ENCODE data around the gene TUBA3E. TPM values are rescaled to one million over a fixed set of nuclear protein-coding genes. Genes with fewer than 3 reads are reported as not detected.
"Not testable (repeated sequence)": the region's sequence is repeated elsewhere in the genome, so short reads cannot be mapped to it uniquely, and the experiment has no call there.

Gene TUBA3E
- polyA plus RNA-seq, 1 donor from 2014 or later: not detected

DNA sequence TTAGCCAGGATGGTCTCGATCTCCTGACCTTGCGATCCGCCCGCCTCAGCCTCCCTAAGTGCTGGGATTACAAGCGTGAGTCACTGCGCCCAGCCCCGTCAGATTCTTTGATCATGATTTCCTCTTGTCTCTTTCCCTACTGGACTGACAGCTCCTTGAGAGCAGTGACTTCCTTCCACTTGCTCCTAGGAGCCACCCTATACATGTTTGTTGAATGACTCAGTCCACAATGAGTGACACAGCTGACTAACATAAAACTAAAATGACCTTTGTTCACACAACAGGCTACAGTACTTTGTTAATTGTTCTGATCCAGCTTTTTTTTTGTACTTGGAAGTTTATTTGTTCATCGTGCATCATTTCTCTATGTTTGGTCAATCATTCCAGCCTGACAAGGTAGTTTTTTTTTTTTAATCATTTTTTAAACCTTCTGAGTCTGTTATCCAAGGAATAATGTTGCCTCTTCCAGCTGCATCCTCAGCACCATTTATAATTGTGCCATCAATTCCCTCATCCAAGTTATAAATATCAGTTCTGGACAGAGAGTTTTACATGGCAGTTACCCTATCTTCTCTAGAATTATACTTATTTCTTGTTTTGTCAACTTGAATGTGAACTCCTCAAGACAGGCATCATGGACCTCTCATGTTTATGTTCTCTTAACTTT lies 42.9 kb upstream of the TUBA3E start:
- H2AFZ ChIP-seq (ENCODE audit: low read depth, low read length): no peak overlapping the region
- H4K20me1 ChIP-seq (ENCODE audit: insufficient read depth): no peaks in the 10 kb centered on the region
- H3K36me3 ChIP-seq (ENCODE audit: insufficient read depth, low read length): no peaks in the 10 kb centered on the region
- H3K9me2 ChIP-seq (ENCODE audit: insufficient read depth, low read length): no peaks in the 10 kb centered on the region
- no peak overlapping the region for H3K4me2 ChIP-seq (ENCODE audit: low read length)
- no peak overlapping the region for H3K4me3 ChIP-seq (ENCODE audit: low read length)
- no peaks in the 10 kb centered on the region for H3K27me3 ChIP-seq (ENCODE audit: insufficient read depth, low read depth, low read length)
- H3K27ac ChIP-seq (ENCODE audit: low read length): no peak overlapping the region
- no peaks in the 10 kb centered on the region for H3K9me3 ChIP-seq (ENCODE audit: low read length)
- no peaks in the 10 kb centered on the region for H3K79me2 ChIP-seq (replicated peaks; ENCODE audit: insufficient read depth, low read length)
- TF ChIP-seq SMC3 (conservative IDR thresholded peaks at IDR 0.05; ENCODE audit: poor library complexity) (no peak), MXI1 (conservative IDR thresholded peaks at IDR 0.05; ENCODE audit: poor library complexity, severe bottlenecking) (no peak), TAF1 (IDR thresholded peaks at IDR 0.05; ENCODE audit: low read depth) (no peak), POLR2AphosphoS5 (IDR thresholded peaks at IDR 0.05) (no peak), EZH2 (IDR thresholded peaks at IDR 0.05; ENCODE audit: borderline replicate concordance, insufficient read depth, low read length, poor library complexity, severe bottlenecking) (no peak), RAD21 (conservative IDR thresholded peaks at IDR 0.05) (no peak)
- TF ChIP-seq, protein P1, sequence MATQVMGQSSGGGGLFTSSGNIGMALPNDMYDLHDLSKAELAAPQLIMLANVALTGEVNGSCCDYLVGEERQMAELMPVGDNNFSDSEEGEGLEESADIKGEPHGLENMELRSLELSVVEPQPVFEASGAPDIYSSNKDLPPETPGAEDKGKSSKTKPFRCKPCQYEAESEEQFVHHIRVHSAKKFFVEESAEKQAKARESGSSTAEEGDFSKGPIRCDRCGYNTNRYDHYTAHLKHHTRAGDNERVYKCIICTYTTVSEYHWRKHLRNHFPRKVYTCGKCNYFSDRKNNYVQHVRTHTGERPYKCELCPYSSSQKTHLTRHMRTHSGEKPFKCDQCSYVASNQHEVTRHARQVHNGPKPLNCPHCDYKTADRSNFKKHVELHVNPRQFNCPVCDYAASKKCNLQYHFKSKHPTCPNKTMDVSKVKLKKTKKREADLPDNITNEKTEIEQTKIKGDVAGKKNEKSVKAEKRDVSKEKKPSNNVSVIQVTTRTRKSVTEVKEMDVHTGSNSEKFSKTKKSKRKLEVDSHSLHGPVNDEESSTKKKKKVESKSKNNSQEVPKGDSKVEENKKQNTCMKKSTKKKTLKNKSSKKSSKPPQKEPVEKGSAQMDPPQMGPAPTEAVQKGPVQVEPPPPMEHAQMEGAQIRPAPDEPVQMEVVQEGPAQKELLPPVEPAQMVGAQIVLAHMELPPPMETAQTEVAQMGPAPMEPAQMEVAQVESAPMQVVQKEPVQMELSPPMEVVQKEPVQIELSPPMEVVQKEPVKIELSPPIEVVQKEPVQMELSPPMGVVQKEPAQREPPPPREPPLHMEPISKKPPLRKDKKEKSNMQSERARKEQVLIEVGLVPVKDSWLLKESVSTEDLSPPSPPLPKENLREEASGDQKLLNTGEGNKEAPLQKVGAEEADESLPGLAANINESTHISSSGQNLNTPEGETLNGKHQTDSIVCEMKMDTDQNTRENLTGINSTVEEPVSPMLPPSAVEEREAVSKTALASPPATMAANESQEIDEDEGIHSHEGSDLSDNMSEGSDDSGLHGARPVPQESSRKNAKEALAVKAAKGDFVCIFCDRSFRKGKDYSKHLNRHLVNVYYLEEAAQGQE (IDR thresholded peaks at IDR 0.05; ENCODE audit: borderline replicate concordance): no peak
- TF ChIP-seq, protein P2, sequence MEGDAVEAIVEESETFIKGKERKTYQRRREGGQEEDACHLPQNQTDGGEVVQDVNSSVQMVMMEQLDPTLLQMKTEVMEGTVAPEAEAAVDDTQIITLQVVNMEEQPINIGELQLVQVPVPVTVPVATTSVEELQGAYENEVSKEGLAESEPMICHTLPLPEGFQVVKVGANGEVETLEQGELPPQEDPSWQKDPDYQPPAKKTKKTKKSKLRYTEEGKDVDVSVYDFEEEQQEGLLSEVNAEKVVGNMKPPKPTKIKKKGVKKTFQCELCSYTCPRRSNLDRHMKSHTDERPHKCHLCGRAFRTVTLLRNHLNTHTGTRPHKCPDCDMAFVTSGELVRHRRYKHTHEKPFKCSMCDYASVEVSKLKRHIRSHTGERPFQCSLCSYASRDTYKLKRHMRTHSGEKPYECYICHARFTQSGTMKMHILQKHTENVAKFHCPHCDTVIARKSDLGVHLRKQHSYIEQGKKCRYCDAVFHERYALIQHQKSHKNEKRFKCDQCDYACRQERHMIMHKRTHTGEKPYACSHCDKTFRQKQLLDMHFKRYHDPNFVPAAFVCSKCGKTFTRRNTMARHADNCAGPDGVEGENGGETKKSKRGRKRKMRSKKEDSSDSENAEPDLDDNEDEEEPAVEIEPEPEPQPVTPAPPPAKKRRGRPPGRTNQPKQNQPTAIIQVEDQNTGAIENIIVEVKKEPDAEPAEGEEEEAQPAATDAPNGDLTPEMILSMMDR (IDR thresholded peaks at IDR 0.05; ENCODE audit: poor library complexity, severe bottlenecking): no peak
- no peaks in the 10 kb centered on the region for H3F3A ChIP-seq (ENCODE audit: insufficient read depth, low read length, poor library complexity, severe bottlenecking)
- no peak overlapping the region for H3K9ac ChIP-seq (ENCODE audit: low read length)

GRCh38 chr2:130239581-130239980 lies 41.3 kb upstream of the TUBA3E start:
- not testable (repeated sequence) for H3K9me2 ChIP-seq (ENCODE audit: insufficient read depth, low read length); H2AFZ ChIP-seq (ENCODE audit: low read depth, low read length); H3K36me3 ChIP-seq (ENCODE audit: insufficient read depth, low read length); H3F3A ChIP-seq (ENCODE audit: insufficient read depth, low read length, poor library complexity, severe bottlenecking); H3K4me3 ChIP-seq (ENCODE audit: low read length); H3K4me2 ChIP-seq (ENCODE audit: low read length); H3K9ac ChIP-seq (ENCODE audit: low read length); H4K20me1 ChIP-seq (ENCODE audit: insufficient read depth); H3K27ac ChIP-seq (ENCODE audit: low read length); H3K27me3 ChIP-seq (ENCODE audit: insufficient read depth, low read depth, low read length); H3K79me2 ChIP-seq (replicated peaks; ENCODE audit: insufficient read depth, low read length); H3K9me3 ChIP-seq (ENCODE audit: low read length)

DNA sequence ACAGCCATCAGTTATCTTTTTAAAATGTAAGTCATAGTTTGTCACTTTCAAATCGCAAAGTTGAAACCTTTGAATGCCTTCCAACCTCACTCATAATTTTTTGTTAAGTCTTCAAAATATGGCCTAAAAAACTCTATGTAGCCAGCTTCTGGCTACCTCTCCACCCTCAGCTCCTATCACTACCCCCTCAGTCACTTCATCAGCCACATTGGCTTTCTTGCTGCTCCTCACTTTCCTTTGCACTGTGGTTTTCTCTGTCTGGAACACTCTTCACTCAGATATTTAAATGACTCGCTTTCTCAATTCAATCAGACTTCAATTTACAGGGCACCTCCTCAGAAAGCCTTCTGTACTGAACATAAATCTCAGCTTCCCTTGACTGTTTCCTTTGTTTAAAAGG lies 34.8 kb upstream of the TUBA3E start:
- H3K4me2 ChIP-seq (ENCODE audit: low read length); H3K79me2 ChIP-seq (replicated peaks; ENCODE audit: insufficient read depth, low read length); H2AFZ ChIP-seq (ENCODE audit: low read depth, low read length); H3K9me2 ChIP-seq (ENCODE audit: insufficient read depth, low read length); H3K36me3 ChIP-seq (ENCODE audit: insufficient read depth, low read length); H3K9me3 ChIP-seq (ENCODE audit: low read length); H3F3A ChIP-seq (ENCODE audit: insufficient read depth, low read length, poor library complexity, severe bottlenecking); H3K4me3 ChIP-seq (ENCODE audit: low read length); H3K27me3 ChIP-seq (ENCODE audit: insufficient read depth, low read depth, low read length); H3K9ac ChIP-seq (ENCODE audit: low read length); H3K27ac ChIP-seq (ENCODE audit: low read length); H4K20me1 ChIP-seq (ENCODE audit: insufficient read depth): not testable (repeated sequence)

All from neural cell (in vitro differentiated cells).